Subcutaneous abdominal adipose tissue (tissue), 5 donors: ENCODE results near the gene HCST.
A peak's percentile ranks its signal among the peaks of the same experiment; 100 is the strongest.
"Not testable (repeated sequence)": the region's sequence is repeated elsewhere in the genome, so short reads cannot be mapped to it uniquely, and the experiment has no call there.

Experiments used
- H3K27ac ChIP-seq: one replicate; pipeline ENCODE4 v1.7.0; 2013; ENCODE audit warnings: low read depth, mild to moderate bottlenecking, inconsistent platforms, low read length, moderate library complexity
- H3K27me3 ChIP-seq, 5 donors: one replicate each; pipeline ENCODE4 v1.7.0; 2013; ENCODE audit warnings: low read length in 5 of 5, inconsistent platforms in 1 of 5; ENCODE audit not compliant: control insufficient read depth in 5 of 5, insufficient read depth in 4 of 5
- H3K36me3 ChIP-seq, 5 donors: one replicate each; pipeline ENCODE4 v1.7.0; 2013; ENCODE audit warnings: low read length in 5 of 5; ENCODE audit not compliant: control insufficient read depth in 5 of 5, insufficient read depth in 5 of 5
- H3K4me1 ChIP-seq, 5 donors: one replicate each; pipeline ENCODE4 v1.7.0; 2013; ENCODE audit warnings: low read length in 5 of 5, mild to moderate bottlenecking in 3 of 5, moderate library complexity in 1 of 5; ENCODE audit not compliant: control insufficient read depth in 5 of 5, insufficient read depth in 5 of 5
- H3K4me3 ChIP-seq, 5 donors: one replicate each; pipeline ENCODE4 v1.7.0; 2013; ENCODE audit warnings: low read length in 5 of 5, low read depth in 1 of 5
- H3K9ac ChIP-seq, 5 donors: one replicate each; pipeline ENCODE4 v1.7.0; 2013; ENCODE audit warnings: low read length in 5 of 5, mild to moderate bottlenecking in 4 of 5, moderate library complexity in 3 of 5
- H3K9me3 ChIP-seq, 5 donors: one replicate each; pipeline ENCODE4 v1.7.0; 2013; ENCODE audit warnings: low read length in 5 of 5; ENCODE audit not compliant: control insufficient read depth in 5 of 5
- donor health status: healthy.
- donor health status: healthy.
- donor health status: healthy.
- donor health status: healthy.
- donor health status: healthy.

Gene HCST

GRCh38 chr19:35902870-35903475, 644 bp downstream of the HCST start:
- Histone ChIP-seq H3K4me3 (peak overlapping the region; percentile 28 to 53 (median 49)), H3K9ac (peak overlapping the region in 3 of 5 donors; percentile 20 to 52 (median 45)), H3K27me3 (no peaks in the 10 kb centered on the region), H3K9me3 (no peaks in the 10 kb centered on the region), H3K36me3 (peaks cover 0 to 5% (median 0%) of the 10 kb centered on the region in 5 donors), H3K27ac (peak overlapping the region; percentile 30), H3K4me1 (peaks cover 2 to 72% (median 53%) of the 10 kb centered on the region in 5 donors)

- H3K9ac ChIP-seq: peak overlapping the region in 3 of 5 donors; percentile 20 to 52 (median 45)
- H3K4me1 ChIP-seq: peaks cover 2 to 65% (median 47%) of the 10 kb centered on the region in 5 donors
- peak overlapping the region in 4 of 5 donors; percentile 6 to 51 (median 38) for H3K4me3 ChIP-seq
- H3K27ac ChIP-seq: peak overlapping the region; percentile 30
- H3K27me3 ChIP-seq: no peaks in the 10 kb centered on the region
- H3K9me3 ChIP-seq: no peaks in the 10 kb centered on the region
- peaks cover 0 to 4% (median 0%) of the 10 kb centered on the region in 5 donors for H3K36me3 ChIP-seq
Measured at GRCh38 chr19:35903550-35904179, 1.3 kb downstream of the HCST start.

- Histone ChIP-seq H3K9me3 (no peaks in the 10 kb centered on the region), H3K27ac (peak overlapping the region; percentile 22), H3K27me3 (no peaks in the 10 kb centered on the region), H3K4me3 (no peak overlapping the region), H3K4me1 (peaks cover 2 to 61% (median 42%) of the 10 kb centered on the region in 5 donors), H3K36me3 (peaks cover 0 to 4% (median 0%) of the 10 kb centered on the region in 5 donors), H3K9ac (peak overlapping the region in 1 of 5 donors; percentile 6)
Measured at GRCh38 chr19:35904311-35905068, 2.2 kb downstream of the HCST start.

GRCh38 chr19:35905178-35905727, 2.9 kb downstream of the HCST start:
- Histone ChIP-seq H3K9me3 (no peaks in the 10 kb centered on the region), H3K36me3 (peaks cover 0 to 4% (median 0%) of the 10 kb centered on the region in 5 donors), H3K27ac (peak overlapping the region; percentile 22), H3K4me3 (peak overlapping the region in 1 of 5 donors; percentile 12), H3K27me3 (no peaks in the 10 kb centered on the region), H3K4me1 (peaks cover 2 to 56% (median 42%) of the 10 kb centered on the region in 5 donors), H3K9ac (peak overlapping the region in 1 of 5 donors; percentile 6)

DNA sequence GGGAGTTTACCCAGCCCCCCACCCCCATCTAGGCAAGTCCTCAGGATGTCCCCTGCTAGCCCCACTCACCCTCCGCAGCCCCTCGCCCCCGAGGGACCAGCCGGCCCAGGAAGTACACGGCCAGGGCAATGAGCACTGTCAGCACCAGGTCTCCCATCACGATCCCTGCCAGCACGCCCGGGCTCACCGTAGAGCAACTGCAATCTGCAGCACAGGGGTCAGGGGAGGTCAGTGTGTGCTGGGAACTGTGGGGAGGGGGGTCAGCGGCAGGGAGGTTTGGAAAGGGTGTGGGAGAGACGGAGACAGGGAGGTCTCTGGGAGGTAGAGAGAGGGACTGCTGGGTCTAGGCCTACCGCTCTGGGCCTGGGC, 5.0 kb downstream of the HCST start:
- no peaks in the 10 kb centered on the region for H3K9me3 ChIP-seq
- H3K9ac ChIP-seq: peak overlapping the region in 4 of 5 donors; percentile 15 to 75 (median 70)
- H3K27ac ChIP-seq: peak overlapping the region; percentile 50
- peaks cover 0 to 4% (median 0%) of the 10 kb centered on the region in 5 donors for H3K36me3 ChIP-seq
- peaks cover under 1 to 38% (median 26%) of the 10 kb centered on the region in 5 donors for H3K4me1 ChIP-seq
- no peaks in the 10 kb centered on the region for H3K27me3 ChIP-seq
- H3K4me3 ChIP-seq: peak overlapping the region; percentile 55 to 69 (median 61)

DNA sequence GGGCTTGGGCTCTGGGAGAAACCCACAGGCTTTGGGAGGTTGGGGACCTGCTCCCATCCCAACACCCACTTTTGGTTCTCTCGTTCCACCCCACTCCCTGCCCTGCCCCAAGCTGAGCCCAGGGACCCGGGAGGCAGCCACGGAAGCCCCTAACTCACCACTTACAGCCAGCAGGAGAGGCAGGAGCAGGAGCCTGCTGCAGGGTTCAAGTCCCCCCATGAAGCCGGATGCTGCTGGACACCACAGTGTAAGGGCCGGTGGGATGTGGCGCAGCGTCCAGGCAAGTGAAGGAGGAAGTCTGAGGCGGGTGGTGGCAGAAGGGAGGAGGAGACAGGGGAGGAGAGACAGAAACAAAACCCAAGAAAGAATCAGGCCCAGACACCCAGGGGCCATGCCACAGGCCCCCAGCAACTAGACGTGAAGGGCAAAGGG, 5.7 kb downstream of the HCST start, which contains the start of gene TYROBP:
Gene TYROBP, minus strand, starts transcription at position 286 of the 432 bp plus-strand sequence. Its CDS starts 67 bp downstream, at position 219.
- peak within 1 kb of the TSS; percentile 55 to 69 (median 61) for H3K4me3 ChIP-seq
- H3K9ac ChIP-seq: peak within 1 kb of the TSS in 4 of 5 donors; percentile 15 to 75 (median 70)
- no peaks in the 10 kb centered on the region for H3K27me3 ChIP-seq
- peaks cover 0 to 4% (median 0%) of the 10 kb centered on the region in 5 donors for H3K36me3 ChIP-seq
- H3K9me3 ChIP-seq: no peaks in the 10 kb centered on the region
- peaks cover 0 to 31% (median 24%) of the 10 kb centered on the region in 5 donors for H3K4me1 ChIP-seq
- peak within 1 kb of the TSS; percentile 50 for H3K27ac ChIP-seq

DNA sequence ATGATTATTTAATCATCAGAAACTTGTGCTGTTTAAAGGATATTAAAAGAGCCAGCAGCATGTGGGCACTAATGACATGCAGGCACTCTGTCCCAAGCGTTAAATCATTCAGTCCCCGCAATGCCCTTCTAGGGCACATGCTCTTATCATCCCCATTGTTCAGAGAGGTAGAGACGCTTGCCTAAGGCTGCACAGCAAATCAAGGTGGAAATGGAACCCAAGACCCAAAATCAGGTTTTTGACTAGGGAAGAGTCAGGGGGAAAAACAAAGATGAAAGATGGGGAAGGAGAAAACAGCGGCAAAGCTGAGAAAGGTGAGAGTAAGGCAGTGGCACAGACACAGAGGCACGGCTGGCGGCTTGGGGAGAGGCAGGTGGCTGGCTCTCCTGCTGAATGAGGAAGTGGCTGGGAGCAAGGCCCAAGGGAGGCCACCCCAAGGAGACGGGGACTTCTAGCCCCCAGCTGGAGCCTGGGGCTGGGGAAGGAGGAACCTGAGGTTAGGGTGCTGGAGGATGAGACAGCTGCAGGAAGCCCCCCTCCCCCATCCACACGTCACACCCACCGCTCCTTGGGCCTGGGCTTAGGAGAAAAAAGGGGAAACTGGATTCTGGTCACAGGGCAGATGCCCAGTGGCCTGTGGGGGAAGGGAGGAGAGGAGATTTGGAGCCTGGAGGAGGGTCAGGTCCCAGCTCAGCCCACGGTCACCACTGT, 6.8 kb downstream of the HCST start:
- Histone ChIP-seq H3K36me3 (peaks cover 0 to 4% (median 0%) of the 10 kb centered on the region in 5 donors), H3K27me3 (no peaks in the 10 kb centered on the region), H3K9ac (peak overlapping the region in 1 of 5 donors; percentile 57), H3K4me1 (peaks cover 0 to 20% (median 17%) of the 10 kb centered on the region in 5 donors), H3K27ac (peak overlapping the region; percentile 50), H3K9me3 (no peaks in the 10 kb centered on the region), H3K4me3 (peak overlapping the region in 3 of 5 donors; percentile 27 to 69 (median 35))

DNA sequence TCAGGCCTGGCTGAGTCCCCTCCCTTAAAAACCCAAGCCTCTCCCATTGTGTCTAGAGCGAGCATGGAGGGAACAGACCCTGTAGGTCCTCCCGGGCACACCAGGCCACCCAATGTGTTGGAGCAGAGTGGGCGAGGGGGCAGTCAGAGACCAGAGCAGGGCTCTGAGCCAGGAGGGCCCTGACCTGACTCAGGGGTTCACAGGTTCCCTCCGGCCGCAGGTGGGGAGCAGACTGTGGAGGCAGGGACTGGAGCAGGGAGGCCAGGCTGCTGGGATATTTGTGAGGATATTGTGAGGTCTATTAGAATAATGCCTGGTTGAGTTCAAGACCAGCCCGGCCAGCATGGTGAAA, 7.3 kb downstream of the HCST start:
- H3K9ac ChIP-seq: no peak overlapping the region
- peaks cover 0 to 4% (median 0%) of the 10 kb centered on the region in 5 donors for H3K36me3 ChIP-seq
- no peak overlapping the region for H3K27ac ChIP-seq
- H3K27me3 ChIP-seq: no peaks in the 10 kb centered on the region
- H3K4me1 ChIP-seq: peaks cover 0 to 17% (median 15%) of the 10 kb centered on the region in 5 donors
- H3K4me3 ChIP-seq: no peak overlapping the region
- no peaks in the 10 kb centered on the region for H3K9me3 ChIP-seq

DNA sequence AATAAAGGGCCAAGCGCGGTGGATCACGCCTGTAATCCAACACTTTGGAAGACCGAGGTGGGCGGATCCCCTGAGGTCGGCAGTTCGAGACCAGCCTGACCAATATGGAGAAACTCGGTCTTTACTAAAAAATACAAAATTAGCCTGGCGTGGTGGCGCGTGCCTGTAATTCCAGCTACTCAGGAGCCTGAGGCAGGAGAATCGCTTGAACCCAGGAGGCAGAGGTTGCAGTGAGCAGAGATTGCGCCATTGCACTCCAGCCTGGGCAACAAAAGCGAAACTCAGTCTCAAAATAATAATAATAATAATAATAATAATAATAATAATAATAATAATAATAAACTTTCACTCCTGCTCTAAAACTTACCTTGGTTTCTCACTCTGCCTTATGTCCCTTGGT, 8.0 kb downstream of the HCST start:
- not testable (repeated sequence) for H3K36me3 ChIP-seq, H3K27me3 ChIP-seq, H3K9ac ChIP-seq, H3K9me3 ChIP-seq, H3K27ac ChIP-seq, H3K4me3 ChIP-seq
- H3K4me1 ChIP-seq: peaks cover 0 to 16% (median 13%) of the 10 kb centered on the region in 5 donors
